Activated naive CD4-positive, alpha-beta T cell treated with anti-CD3 and anti-CD28 coated beads, Interleukin-2, amount 10 ng/mL, durations not matched to agents 7 days and 5 days (primary cell): ENCODE data around the gene PITX1.

Experiments used
- CTCF ChIA-PET: fragments of 350-600 bp; sonication (Branson Sonifier 250); formaldehyde crosslinking; loops from one replicate; lab custom pipeline; 2021; ENCODE audit warnings: antibody characterized with exemption; lab: Charles Lee
- DNase-seq: peaks from one replicate; pipeline ENCODE4 v3.0.0-alpha.2; 2020
- H3K27ac Mint-ChIP-seq: one replicate; pipeline ENCODE4 v1.8.0; 2021; ENCODE audit warnings: mild to moderate bottlenecking, moderate library complexity, mixed read lengths
- H3K27me3 Mint-ChIP-seq: one replicate; pipeline ENCODE4 v1.8.0; 2021; ENCODE audit warnings: mild to moderate bottlenecking, mixed read lengths
- H3K36me3 Mint-ChIP-seq: one replicate; pipeline ENCODE4 v1.8.0; 2021; ENCODE audit warnings: mixed read lengths
- H3K4me1 Mint-ChIP-seq: one replicate; pipeline ENCODE4 v1.8.0; 2021; ENCODE audit warnings: mixed read lengths
- H3K4me3 Mint-ChIP-seq: one replicate; pipeline ENCODE4 v1.8.0; 2021; ENCODE audit warnings: mild to moderate bottlenecking, moderate library complexity, mixed read lengths
- H3K9me3 Mint-ChIP-seq: one replicate; pipeline ENCODE4 v1.8.0; 2021; ENCODE audit warnings: mixed read lengths

PITX1 gene

GRCh38 chr5:135020111-135020895 is 13.7 kb downstream of the PITX1 start:
- peak; percentile 10 for DNase-seq
- Mint-ChIP-seq H3K4me1 (no peaks in the 10 kb centered on the region), H3K27me3 (peaks cover 45% of the 10 kb centered on the region), H3K9me3 (no peaks in the 10 kb centered on the region), H3K27ac (no peak overlapping the region), H3K4me3 (no peak overlapping the region), H3K36me3 (no peaks in the 10 kb centered on the region)
- CTCF ChIA-PET, result no interaction called here

DNA sequence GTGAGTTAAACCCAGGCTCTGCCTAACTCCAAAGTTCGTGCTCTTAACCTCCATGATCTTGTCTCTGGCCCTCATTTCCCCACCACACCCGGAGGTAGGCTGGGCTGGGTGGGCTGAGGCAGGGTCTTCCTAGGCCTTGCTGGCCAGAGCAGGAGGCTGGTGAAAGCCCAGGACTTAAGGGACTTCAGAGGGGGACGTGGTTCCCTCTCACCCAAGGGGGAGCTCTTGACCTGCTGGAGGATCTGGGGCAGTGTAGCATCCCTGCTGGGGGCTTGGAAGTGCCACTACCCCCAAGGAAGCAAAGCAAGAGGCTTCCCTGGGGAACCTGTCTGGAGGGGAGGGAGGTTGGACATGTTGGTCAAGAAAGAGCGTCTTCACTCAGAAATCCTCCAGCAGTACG is 14.7 kb downstream of the PITX1 start:
- no peak overlapping the region for H3K4me3 Mint-ChIP-seq
- H3K9me3 Mint-ChIP-seq, result no peaks in the 10 kb centered on the region
- H3K27ac Mint-ChIP-seq, result no peak overlapping the region
- peak; percentile 6 for DNase-seq
- no peaks in the 10 kb centered on the region for H3K36me3 Mint-ChIP-seq
- no peaks in the 10 kb centered on the region for H3K4me1 Mint-ChIP-seq
- peaks cover 35% of the 10 kb centered on the region for H3K27me3 Mint-ChIP-seq
- CTCF ChIA-PET, result no interaction called here

DNA sequence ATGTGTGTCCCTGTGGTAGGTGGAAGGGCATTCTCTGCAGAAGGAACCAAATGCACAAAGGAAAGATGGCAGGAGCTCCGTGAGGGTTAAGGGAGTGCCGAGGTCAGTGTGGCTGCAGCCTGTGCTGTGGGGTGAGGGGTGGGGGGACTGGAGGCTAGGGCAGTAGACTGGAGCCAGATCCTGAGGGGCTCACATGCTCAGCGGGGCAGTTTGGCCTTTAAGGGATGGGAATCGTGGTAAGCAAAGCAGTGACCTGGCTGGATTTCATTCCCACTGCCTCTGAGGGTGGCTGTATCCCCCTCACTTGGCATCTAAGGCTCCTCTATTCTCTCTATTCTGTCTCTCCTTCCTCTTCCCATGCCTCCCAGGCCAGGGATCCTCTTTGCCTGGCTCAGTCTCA is 15.6 kb downstream of the PITX1 start:
- no peak overlapping the region for H3K27ac Mint-ChIP-seq

GRCh38 chr5:135016861-135017290 is 17.2 kb downstream of the PITX1 start:
- Mint-ChIP-seq H3K4me3 (no peak overlapping the region), H3K27me3 (peaks cover 22% of the 10 kb centered on the region), H3K4me1 (no peaks in the 10 kb centered on the region), H3K36me3 (no peaks in the 10 kb centered on the region), H3K9me3 (no peaks in the 10 kb centered on the region), H3K27ac (no peak overlapping the region)
- CTCF ChIA-PET, result no interaction called here
- no peak for DNase-seq

More for the DNA sequence above, 15.6 kb downstream of the PITX1 start:
- no peaks in the 10 kb centered on the region for H3K36me3 Mint-ChIP-seq
- H3K4me1 Mint-ChIP-seq, result no peaks in the 10 kb centered on the region
- H3K9me3 Mint-ChIP-seq, result no peaks in the 10 kb centered on the region
- DNase-seq, result no peak
- CTCF ChIA-PET, result no interaction called here
- H3K4me3 Mint-ChIP-seq, result no peak overlapping the region
- peaks cover 29% of the 10 kb centered on the region for H3K27me3 Mint-ChIP-seq

- H3K27ac Mint-ChIP-seq, result no peak overlapping the region
Measured at GRCh38 chr5:135015942-135016341, 18.1 kb downstream of the PITX1 start.

GRCh38 chr5:135013947-135014570 is 20.0 kb downstream of the PITX1 start:
- H3K9me3 Mint-ChIP-seq, result no peaks in the 10 kb centered on the region
- H3K36me3 Mint-ChIP-seq, result no peaks in the 10 kb centered on the region
- no peak for DNase-seq
- peaks cover 15% of the 10 kb centered on the region for H3K27me3 Mint-ChIP-seq
- no peaks in the 10 kb centered on the region for H3K4me1 Mint-ChIP-seq
- no peak overlapping the region for H3K4me3 Mint-ChIP-seq
- no peak overlapping the region for H3K27ac Mint-ChIP-seq
- CTCF ChIA-PET, result no interaction called here

More at GRCh38 chr5:135015942-135016341, 18.1 kb downstream of the PITX1 start:
- Mint-ChIP-seq H3K27me3 (peaks cover 18% of the 10 kb centered on the region), H3K4me1 (no peaks in the 10 kb centered on the region), H3K9me3 (no peaks in the 10 kb centered on the region), H3K36me3 (no peaks in the 10 kb centered on the region), H3K4me3 (no peak overlapping the region)
- CTCF ChIA-PET, result no interaction called here
- no peak for DNase-seq

DNA sequence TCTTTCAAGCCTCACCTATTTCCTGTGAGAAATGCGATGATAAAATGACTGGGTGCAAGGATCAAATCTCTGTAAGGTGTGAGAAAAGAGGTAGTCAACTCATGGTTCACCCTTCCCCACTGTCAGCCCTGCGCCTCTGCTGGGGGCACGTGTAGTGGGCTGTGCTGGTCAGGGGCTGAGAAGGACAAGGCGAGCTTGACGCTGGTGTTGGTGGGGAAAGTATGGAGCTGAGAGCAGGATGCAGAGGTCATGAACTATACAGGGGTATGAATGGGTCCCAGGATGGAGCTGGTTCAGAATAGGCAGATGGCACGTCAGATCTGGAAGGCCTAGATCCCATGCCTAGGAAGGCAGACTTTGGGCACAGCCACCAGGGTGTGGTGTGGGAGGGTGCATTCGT is 20.6 kb downstream of the PITX1 start:
- Mint-ChIP-seq H3K36me3 (no peaks in the 10 kb centered on the region), H3K9me3 (no peaks in the 10 kb centered on the region), H3K4me1 (no peaks in the 10 kb centered on the region), H3K27ac (no peak overlapping the region), H3K4me3 (no peak overlapping the region), H3K27me3 (peaks cover 14% of the 10 kb centered on the region)
- no peak for DNase-seq
- CTCF ChIA-PET, result no interaction called here

DNA sequence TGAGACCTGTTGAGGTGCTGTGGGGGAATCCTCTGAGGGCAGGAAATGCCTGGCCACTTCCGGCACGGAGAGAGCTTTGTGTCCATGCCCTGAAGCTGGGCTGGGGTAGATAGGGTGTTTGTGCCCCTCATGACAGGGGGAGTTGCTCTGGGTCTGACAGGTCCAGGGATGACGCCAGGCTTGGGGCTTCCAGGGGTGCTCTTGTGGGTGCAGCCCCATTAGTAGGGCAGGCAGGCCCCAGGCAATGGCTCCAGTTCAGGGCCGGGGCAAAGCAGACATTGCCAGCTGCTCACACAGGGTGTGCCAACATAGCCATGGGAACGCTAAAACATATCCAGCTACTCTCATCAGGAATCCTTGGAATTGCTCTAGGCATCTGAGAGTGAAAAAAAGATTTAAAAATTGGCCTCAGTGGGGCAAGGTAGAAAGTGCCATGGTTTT is 21.1 kb downstream of the PITX1 start:
- Mint-ChIP-seq H3K36me3 (no peaks in the 10 kb centered on the region), H3K27me3 (peaks cover 11% of the 10 kb centered on the region), H3K4me1 (no peaks in the 10 kb centered on the region), H3K9me3 (no peaks in the 10 kb centered on the region), H3K27ac (no peak overlapping the region), H3K4me3 (no peak overlapping the region)
- DNase-seq, result no peak
- CTCF ChIA-PET, result interaction anchor here (0.6 kb wide), 1 partner anchor 68 kb away, joined by 3 read pairs; no protein-coding TSS in a partner anchor

GRCh38 chr5:135012033-135012588 is 21.9 kb downstream of the PITX1 start:
- Mint-ChIP-seq H3K4me3 (no peak overlapping the region), H3K4me1 (no peaks in the 10 kb centered on the region), H3K27ac (no peak overlapping the region), H3K9me3 (no peaks in the 10 kb centered on the region), H3K36me3 (no peaks in the 10 kb centered on the region), H3K27me3 (peaks cover 11% of the 10 kb centered on the region)
- CTCF ChIA-PET, result interaction anchor here (0.7 kb wide), 1 partner anchor 183 kb away, joined by 3 read pairs; no protein-coding TSS in a partner anchor
- no peak for DNase-seq

DNA sequence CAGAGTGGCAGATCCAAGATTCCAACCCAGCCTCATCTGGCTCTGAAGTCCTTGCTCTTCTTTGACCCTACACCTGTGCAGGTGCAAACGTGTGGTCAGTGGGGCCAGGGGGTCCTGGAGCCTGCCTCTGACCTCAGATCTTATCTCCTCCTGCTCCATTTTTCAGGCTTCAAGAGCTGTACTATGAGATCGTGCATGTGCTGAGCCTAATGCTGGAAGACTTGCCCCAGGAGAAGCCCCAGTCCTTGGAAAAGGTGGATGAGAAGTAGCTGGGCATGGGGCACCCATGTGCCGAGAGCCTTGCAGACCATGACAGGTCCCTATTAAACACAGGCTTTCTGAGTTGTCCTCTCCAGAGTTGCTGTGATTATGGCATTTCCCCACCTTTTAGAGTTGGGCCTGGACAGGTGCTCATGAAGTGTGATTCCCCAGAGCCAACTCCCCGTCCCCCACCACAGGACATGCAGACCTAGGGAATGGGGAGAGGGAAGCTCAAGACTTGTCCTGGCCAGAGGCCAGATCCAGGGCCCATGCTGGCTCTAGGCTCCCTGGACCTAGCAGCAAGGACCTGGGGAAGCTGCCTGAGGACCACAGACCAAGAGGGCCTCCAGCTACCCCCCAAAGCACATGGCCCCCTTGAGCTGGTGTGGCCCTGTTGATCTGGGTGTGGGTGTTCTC is 22.5 kb downstream of the PITX1 start:
- H3K27ac Mint-ChIP-seq, result no peak overlapping the region
- H3K27me3 Mint-ChIP-seq, result peaks cover 11% of the 10 kb centered on the region
- no peak overlapping the region for H3K4me3 Mint-ChIP-seq
- H3K36me3 Mint-ChIP-seq, result no peaks in the 10 kb centered on the region
- H3K4me1 Mint-ChIP-seq, result no peaks in the 10 kb centered on the region
- H3K9me3 Mint-ChIP-seq, result no peaks in the 10 kb centered on the region
- DNase-seq, result no peak
- CTCF ChIA-PET, result interaction anchor here (0.7 kb wide), 1 partner anchor 183 kb away, joined by 3 read pairs; no protein-coding TSS in a partner anchor

GRCh38 chr5:135010502-135011354 is 23.3 kb downstream of the PITX1 start:
- CTCF ChIA-PET, result no interaction called here
- Mint-ChIP-seq H3K27me3 (peaks cover 7% of the 10 kb centered on the region), H3K4me1 (no peaks in the 10 kb centered on the region), H3K36me3 (no peaks in the 10 kb centered on the region), H3K4me3 (no peak overlapping the region), H3K9me3 (no peaks in the 10 kb centered on the region), H3K27ac (no peak overlapping the region)
- no peak for DNase-seq

- H3K4me1 Mint-ChIP-seq, result no peaks in the 10 kb centered on the region
- peaks cover 7% of the 10 kb centered on the region for H3K27me3 Mint-ChIP-seq
- no peaks in the 10 kb centered on the region for H3K36me3 Mint-ChIP-seq
- no peak overlapping the region for H3K27ac Mint-ChIP-seq
- no peak overlapping the region for H3K4me3 Mint-ChIP-seq
- CTCF ChIA-PET, result no interaction called here
- H3K9me3 Mint-ChIP-seq, result no peaks in the 10 kb centered on the region
- DNase-seq, result no peak
Measured at GRCh38 chr5:135009736-135010501, 24.1 kb downstream of the PITX1 start.
